ENCODE measurements around the gene TFF3.

- TF ChIP-seq YY1 (IDR thresholded peaks at IDR 0.05; ENCODE audit: insufficient read depth, insufficient read length) (no peak), ZNF274 (IDR thresholded peaks at IDR 0.05; ENCODE audit: low read depth, low read length) (no peak), SUZ12 (IDR thresholded peaks at IDR 0.05; ENCODE audit: extremely low read depth, insufficient read depth, insufficient read length) (no peak)
Observed at GRCh38 chr21:42288962-42289361, 26.2 kb downstream of the TFF3 start.

Data from NT2/D1 (cell line).